Neural progenitor cell (in vitro differentiated cells): ENCODE measurements around the gene DRC1.

Experiments used
- CTCF ChIP-seq: fragments of 200-600 bp; sonication (generic); IDR thresholded peaks from 2 replicates; pipeline ENCODE4 v1.5.1; 2017; ENCODE audit warnings: antibody characterized with exemption, mild to moderate bottlenecking
- EZH2 ChIP-seq: fragments of 200-600 bp; sonication (generic); IDR thresholded peaks from 2 replicates; pipeline ENCODE4 v1.6.1; 2017; ENCODE audit warnings: antibody characterized with exemption, mild to moderate bottlenecking, moderate library complexity

GRCh38 chr2:26483957-26484565, 82.3 kb downstream of the DRC1 start:
- TF ChIP-seq EZH2, result no peak
- no peak for TF ChIP-seq CTCF
